Measurements from ENCODE around the gene C3AR1.
"Not testable (repeated sequence)": the region's sequence is repeated elsewhere in the genome, so short reads cannot be mapped to it uniquely, and the experiment has no call there.

Gene C3AR1

GRCh38 chr12:8057839-8058238 is 8.3 kb downstream of the C3AR1 start:
- no peak for DNase-seq

GRCh38 chr12:8057306-8057705 is 8.9 kb downstream of the C3AR1 start:
- DNase-seq: no peak

DNA sequence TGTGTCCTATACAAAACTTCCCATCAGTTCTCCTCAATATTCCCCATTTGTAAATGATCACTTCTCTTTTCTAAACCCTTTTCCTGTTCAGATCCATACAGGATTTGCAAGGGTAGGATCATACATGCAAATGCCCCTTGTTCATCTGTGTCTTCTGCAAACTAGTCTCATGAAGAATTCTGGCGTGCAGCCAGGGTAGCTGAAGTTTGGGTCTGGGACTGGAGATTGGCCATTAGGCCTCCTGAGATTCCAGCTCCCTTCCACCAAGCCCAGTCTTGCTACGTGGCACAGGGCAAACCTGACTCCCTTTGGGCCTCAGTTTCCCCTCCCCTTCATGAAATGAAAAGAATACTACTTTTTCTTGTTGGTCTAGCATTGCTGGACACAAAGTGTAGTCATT is 11.3 kb downstream of the C3AR1 start:
- no peak for DNase-seq

DNA sequence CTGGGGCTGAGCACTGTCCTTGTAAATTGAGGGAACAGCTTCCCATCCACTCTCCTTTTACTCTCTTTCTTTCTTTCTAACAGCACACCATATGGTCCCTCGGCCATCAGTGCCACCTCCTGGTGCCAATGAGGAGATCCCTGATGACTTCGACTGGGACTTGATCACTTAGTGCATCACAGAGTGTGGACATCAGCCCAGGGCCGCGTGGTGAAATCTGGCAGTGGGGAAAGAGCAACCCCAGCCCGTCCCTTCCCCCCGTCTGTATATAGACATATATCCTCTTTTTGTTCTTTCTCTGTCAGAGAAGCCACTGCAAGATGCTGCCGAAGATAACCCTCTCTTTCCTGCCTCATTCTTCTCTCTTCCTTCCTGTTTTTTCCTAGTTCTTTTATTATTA is 13.5 kb downstream of the C3AR1 start:
- DNase-seq: peak in 7 of 56 donors; percentile 7 to 34 (median 20)

GRCh38 chr12:8050600-8051250 is 15.4 kb downstream of the C3AR1 start:
- no peak for DNase-seq

DNA sequence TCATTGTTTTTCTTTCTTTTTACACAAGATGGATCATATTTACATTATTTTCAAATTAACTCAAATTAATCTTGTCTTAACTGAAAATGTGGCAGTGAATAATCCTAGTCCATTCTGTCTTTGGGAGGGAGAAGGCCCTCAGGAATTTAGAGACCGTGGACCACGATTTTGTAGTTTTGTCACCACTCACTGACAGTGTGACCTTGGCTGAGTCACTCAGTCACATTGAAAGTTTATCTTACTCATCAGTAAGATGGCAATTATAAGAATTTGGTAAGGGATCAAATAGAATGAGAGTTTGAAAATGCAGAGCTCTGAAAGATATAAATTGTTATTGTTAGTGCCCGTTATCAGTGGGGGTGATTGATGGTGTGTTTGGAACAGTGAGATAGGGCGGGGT is 17.3 kb downstream of the C3AR1 start:
- no peak for DNase-seq

GRCh38 chr12:8047842-8048241 is 18.3 kb downstream of the C3AR1 start:
- DNase-seq: no peak

DNA sequence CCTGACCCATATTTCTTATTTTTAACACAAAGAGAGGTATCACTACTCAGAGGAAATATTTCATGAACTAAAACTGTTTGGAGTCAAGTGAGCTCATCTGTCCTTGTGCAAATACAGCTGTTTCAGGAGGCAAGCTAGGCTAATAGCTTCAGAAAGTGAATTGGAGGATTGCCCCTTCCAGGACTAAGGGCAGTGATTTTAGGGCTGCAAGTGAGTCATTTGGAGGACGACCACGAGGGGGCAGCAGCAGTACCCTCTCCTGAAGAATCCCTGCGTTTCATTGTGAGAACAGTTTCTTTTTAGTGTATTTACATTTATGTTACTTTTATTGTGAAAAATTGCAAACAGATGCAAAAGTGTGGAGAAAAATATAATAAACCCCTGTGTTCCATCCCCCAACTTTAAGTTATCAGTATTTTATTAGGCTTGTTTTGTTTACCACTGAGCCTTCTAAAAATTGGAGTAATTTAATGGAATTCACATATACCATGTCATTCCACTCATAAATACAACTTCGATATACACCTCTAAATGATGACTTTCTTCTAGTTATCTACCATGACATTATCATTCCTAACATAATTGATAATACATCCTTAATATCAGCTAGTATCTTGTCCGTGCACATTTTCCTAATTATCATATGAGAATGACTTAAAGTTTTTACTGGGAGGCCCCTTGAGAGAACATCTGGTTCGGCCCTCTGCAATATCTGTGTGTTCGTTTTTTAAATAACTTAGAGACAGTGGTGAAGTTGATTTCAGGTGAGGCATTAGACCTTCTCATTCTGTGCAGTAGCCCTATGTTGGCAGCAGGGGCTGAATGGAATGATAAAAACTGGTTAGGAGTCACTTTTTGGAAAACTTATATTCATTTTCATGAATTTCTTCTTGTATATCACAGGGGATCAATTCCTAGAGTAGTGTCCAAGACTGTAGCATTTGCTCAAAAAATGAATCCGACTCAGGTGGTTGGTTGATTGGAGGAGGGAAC is 19.9 kb downstream of the C3AR1 start:
- peak in 46 of 56 donors; percentile 7 to 89 (median 47) for DNase-seq

- no peak for DNase-seq
These were observed 25.4 kb downstream of the C3AR1 start for GRCh38 chr12:8040791-8041190.

GRCh38 chr12:8038659-8039114 is 27.5 kb downstream of the C3AR1 start:
- peak in 39 of 56 donors; percentile 10 to 82 (median 42) for DNase-seq

DNA sequence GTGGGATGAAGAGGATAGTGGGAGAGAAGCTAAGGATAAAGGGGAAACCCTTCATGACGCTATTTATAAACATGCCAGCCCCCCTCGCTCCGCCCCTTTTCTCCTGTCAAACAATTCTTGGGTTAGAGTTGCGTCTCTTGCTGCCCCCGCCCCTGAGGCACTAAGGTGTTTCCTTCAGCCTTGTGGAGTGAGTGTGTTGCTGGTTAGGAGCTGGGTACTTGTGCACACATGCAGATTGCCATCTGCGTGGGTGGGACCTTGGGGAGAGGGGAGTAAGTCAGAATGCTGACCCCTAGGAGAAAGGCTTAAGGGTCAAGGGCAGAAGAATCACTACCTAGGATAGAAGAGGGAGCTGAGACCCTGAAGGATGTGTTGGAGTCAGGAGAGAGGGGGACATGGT is 28.2 kb downstream of the C3AR1 start:
- DNase-seq: no peak

DNA sequence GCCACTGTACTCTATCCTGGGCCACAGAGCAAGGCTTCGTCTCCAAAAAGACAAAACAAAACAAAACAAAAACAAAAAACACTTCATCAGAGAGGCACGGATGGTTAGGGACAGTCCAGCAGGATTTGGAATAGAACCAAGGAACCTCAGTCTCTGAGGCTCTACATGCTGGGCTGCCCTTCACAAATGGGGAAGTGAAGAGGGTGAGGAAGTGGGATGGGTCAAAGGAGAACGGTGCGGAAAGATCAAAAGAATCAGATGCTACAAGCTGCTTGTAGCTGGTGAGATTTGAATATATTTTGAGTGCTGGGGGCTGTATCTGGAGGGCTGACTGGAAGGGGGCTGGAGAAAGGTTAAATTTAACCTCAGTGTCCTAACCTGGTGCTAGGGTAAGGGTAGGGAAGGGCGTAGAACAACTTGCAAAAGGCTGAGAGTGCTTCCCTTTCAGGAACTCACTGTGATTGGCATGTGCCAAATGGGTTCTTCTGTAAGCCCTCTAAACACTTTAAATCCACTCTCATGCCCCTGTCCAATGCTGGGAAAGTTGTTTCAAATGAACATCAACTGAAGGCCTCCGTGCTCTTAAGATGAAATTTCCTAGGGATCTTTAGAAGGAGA is 29.0 kb downstream of the C3AR1 start:
- no peak for DNase-seq

- no peak for DNase-seq
These were observed 29.8 kb downstream of the C3AR1 start for GRCh38 chr12:8036346-8036745.

GRCh38 chr12:8035440-8036010 is 30.6 kb downstream of the C3AR1 start:
- no peak for DNase-seq

GRCh38 chr12:8034802-8035201 is 31.4 kb downstream of the C3AR1 start:
- no peak for DNase-seq

- peak in 45 of 56 donors; percentile 15 to 79 (median 49) for DNase-seq
These were observed 32.8 kb downstream of the C3AR1 start for GRCh38 chr12:8033153-8034044.

- peak in 53 of 56 donors; percentile 13 to 84 (median 66) for DNase-seq
These were observed 33.7 kb downstream of the C3AR1 start, which contains the start of gene FOXJ2 for GRCh38 chr12:8032242-8033152. FOXJ2 (plus strand) TSS chr12:8032716; CDS start chr12:8039833, 7,117 bp downstream.

DNA sequence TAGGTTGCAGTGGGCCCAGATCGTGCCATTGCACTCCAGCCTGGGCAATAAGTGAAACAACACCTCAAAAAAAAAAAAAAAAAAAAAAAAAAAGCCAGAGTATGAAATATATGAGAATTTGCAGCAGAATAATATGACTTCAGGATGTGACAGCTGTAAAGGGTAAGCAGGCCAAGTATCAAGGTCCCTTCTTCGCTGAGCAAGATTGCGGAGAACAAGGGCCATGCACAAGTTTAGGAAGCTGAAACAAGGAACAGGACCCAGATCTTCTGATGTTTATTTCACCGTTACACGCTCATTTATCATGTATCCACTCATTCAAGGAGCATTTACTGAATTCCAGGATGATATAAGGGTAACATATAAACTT is 34.3 kb downstream of the C3AR1 start:
- DNase-seq: no peak

- not testable (repeated sequence) for DNase-seq
These were observed 35.1 kb downstream of the C3AR1 start for GRCh38 chr12:8031017-8031416.

Measured in nucleus accumbens (tissue), 56 donors.